Measurements from ENCODE around the gene GREB1L.

The GREB1L gene

DNA sequence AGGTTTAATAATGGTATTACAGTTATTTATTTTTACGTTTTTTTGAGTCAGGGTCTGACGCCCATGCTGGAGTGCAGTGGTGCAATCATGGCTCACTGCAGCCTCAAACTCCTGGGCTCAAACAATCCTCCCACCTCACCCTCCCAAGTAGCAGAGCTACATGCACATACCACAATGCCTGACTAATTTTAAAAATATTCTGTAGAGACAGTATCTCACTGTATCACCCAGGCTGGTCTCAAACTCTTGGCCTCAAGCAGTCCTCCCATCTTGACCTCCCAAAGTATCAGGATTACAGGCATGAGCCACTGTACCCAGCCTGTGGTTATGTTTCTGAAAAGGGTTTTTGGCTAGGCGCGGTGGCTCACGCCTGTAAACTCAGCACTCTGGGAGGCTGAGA is 237.7 kb downstream of the GREB1L start:
- H3K4me3 ChIP-seq (ENCODE audit: low read depth, low read length), result no peak overlapping the region
- no peak for TF ChIP-seq CTCF (IDR thresholded peaks at IDR 0.05; ENCODE audit: low read depth, low read length)

GRCh38 chr18:21481739-21482138 is 239.7 kb downstream of the GREB1L start:
- H3K4me3 ChIP-seq (ENCODE audit: low read depth, low read length), result no peak overlapping the region
- no peak for TF ChIP-seq CTCF (IDR thresholded peaks at IDR 0.05; ENCODE audit: low read depth, low read length)

- no peak overlapping the region for H3K4me3 ChIP-seq (ENCODE audit: low read depth, low read length)
- TF ChIP-seq CTCF (IDR thresholded peaks at IDR 0.05; ENCODE audit: low read depth, low read length), result no peak
These were observed 241.0 kb downstream of the GREB1L start for GRCh38 chr18:21483051-21483450.

DNA sequence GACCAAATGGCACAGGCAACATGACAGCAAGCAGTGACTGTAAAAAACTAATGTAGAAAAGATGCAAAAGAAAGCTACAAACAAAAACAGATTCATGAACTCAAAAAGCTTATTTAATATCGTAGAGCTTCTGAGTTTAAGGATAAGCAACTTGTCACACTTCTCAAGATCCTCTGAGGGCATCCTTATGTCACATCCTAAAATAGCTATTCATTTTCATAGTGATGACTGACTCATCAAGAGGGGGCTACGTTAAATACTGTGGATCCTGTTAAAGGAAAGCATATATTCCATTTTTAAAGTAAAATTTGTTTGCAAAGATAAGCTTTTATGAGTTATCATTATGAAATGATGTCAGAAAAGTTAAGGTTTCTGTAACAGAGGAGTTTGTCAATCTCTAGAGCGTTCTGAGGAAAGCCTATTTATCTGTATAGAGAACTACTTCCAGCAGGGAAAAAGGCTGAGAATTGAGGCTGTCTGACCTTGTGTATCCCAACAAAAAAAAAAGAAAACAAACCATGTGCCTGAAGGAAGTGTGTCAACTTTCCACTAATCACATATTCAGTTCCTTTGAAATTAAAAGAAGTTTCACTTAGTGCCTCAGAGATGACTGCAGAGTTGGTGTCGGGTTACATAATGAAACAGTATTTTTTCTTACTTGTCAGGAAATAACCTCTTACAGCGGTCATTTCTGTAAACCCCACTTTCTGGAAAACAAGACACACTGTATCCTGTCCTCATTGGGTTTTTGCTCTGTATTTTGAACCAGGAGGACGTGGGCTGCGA is 243.0 kb downstream of the GREB1L start:
- H3K4me3 ChIP-seq (ENCODE audit: low read depth, low read length), result no peak overlapping the region
- TF ChIP-seq CTCF (IDR thresholded peaks at IDR 0.05; ENCODE audit: low read depth, low read length), result no peak

- no peak overlapping the region for H3K4me3 ChIP-seq (ENCODE audit: low read depth, low read length)
- TF ChIP-seq CTCF (IDR thresholded peaks at IDR 0.05; ENCODE audit: low read depth, low read length), result no peak
These were observed 244.9 kb downstream of the GREB1L start for GRCh38 chr18:21486905-21487437.

GRCh38 chr18:21489119-21489750 is 247.2 kb downstream of the GREB1L start:
- TF ChIP-seq CTCF (IDR thresholded peaks at IDR 0.05; ENCODE audit: low read depth, low read length), result peak; percentile 82
- H3K4me3 ChIP-seq (ENCODE audit: low read depth, low read length), result no peak overlapping the region

- no peak for TF ChIP-seq CTCF (IDR thresholded peaks at IDR 0.05; ENCODE audit: low read depth, low read length)
These were observed 248.0 kb downstream of the GREB1L start for GRCh38 chr18:21489919-21490495.

More at GRCh38 chr18:21489919-21490495, 248.0 kb downstream of the GREB1L start:
- H3K4me3 ChIP-seq (ENCODE audit: low read depth, low read length), result no peak overlapping the region
